GM21723 (cell line): ENCODE results near the gene SRC.

ENCODE experiments used
- ATAC-seq: cut with Tn5 transposase; IDR thresholded peaks from one replicate; pipeline ENCODE4 v1.9.1; 2021; ENCODE audit warnings: mild to moderate bottlenecking, moderate library complexity; ENCODE audit not compliant: unreplicated experiment

The SRC gene

GRCh38 chr20:37421988-37422387 lies 76.0 kb downstream of the SRC start:
- no peak for ATAC-seq

GRCh38 chr20:37422791-37423286 lies 76.9 kb downstream of the SRC start:
- no peak for ATAC-seq

GRCh38 chr20:37423545-37423944 lies 77.6 kb downstream of the SRC start:
- no peak for ATAC-seq

GRCh38 chr20:37424062-37424851 lies 78.3 kb downstream of the SRC start:
- ATAC-seq, result no peak

GRCh38 chr20:37425103-37425625 lies 79.2 kb downstream of the SRC start:
- no peak for ATAC-seq

GRCh38 chr20:37426106-37426505 lies 80.2 kb downstream of the SRC start:
- ATAC-seq, result no peak

- no peak for ATAC-seq
Observed at GRCh38 chr20:37426978-37427377, 81.0 kb downstream of the SRC start.

- ATAC-seq, result no peak
Observed at GRCh38 chr20:37430044-37430443, 84.1 kb downstream of the SRC start.

GRCh38 chr20:37430778-37431460 lies 85.0 kb downstream of the SRC start:
- no peak for ATAC-seq

- ATAC-seq, result no peak
Observed at GRCh38 chr20:37431786-37432185, 85.8 kb downstream of the SRC start.

- no peak for ATAC-seq
Observed at GRCh38 chr20:37432606-37433005, 86.7 kb downstream of the SRC start.

GRCh38 chr20:37435607-37436006 lies 89.7 kb downstream of the SRC start:
- ATAC-seq, result no peak

GRCh38 chr20:37436527-37437186 lies 90.7 kb downstream of the SRC start:
- ATAC-seq, result no peak

GRCh38 chr20:37437676-37438075 lies 91.7 kb downstream of the SRC start:
- no peak for ATAC-seq

- ATAC-seq, result no peak
Observed at GRCh38 chr20:37438464-37439222, 92.7 kb downstream of the SRC start.

- ATAC-seq, result no peak
Observed at GRCh38 chr20:37439223-37439933, 93.4 kb downstream of the SRC start.

- ATAC-seq, result no peak
Observed at GRCh38 chr20:37441023-37441422, 95.1 kb downstream of the SRC start.

- no peak for ATAC-seq
Observed at GRCh38 chr20:37442547-37442946, 96.6 kb downstream of the SRC start.

GRCh38 chr20:37442986-37443385 lies 97.0 kb downstream of the SRC start:
- ATAC-seq, result no peak

GRCh38 chr20:37443596-37443995 lies 97.7 kb downstream of the SRC start:
- ATAC-seq, result no peak
